Keratinocyte (primary cell): ENCODE results near the gene OR14J1.

Experiments
- CTCF ChIP-seq, 3 experiments: IDR thresholded peaks in 1 of 3; conservative IDR thresholded peaks in 1 of 3; optimal IDR thresholded peaks in 1 of 3; 2 replicates in 2 of 3; 3 replicates in 1 of 3; pipeline versions ENCODE3 to v1.5.1; 2011; ENCODE audit warnings: low read length in 3 of 3, mild to moderate bottlenecking in 3 of 3, moderate library complexity in 2 of 3, control low read depth in 1 of 3, inconsistent platforms in 1 of 3; ENCODE audit not compliant: insufficient read depth in 2 of 3; ENCODE audit errors: extremely low read depth in 1 of 3
- EZH2 ChIP-seq: IDR thresholded peaks from one replicate; pipeline ENCODE4 v1.6.1; 2012; ENCODE audit warnings: inconsistent platforms, mild to moderate bottlenecking, low read length, moderate library complexity

- no peak for TF ChIP-seq EZH2
- no peak for TF ChIP-seq CTCF (optimal IDR thresholded peaks at IDR 0.05 in 1 of 3, IDR thresholded peaks at IDR 0.05 in 1 of 3, conservative IDR thresholded peaks at IDR 0.05 in 1 of 3; ENCODE audit: extremely low read depth in 1 of 3, insufficient read depth in 2 of 3, low read length in 3 of 3)
Measured at GRCh38 chr6:29354980-29355379, 53.5 kb downstream of the OR14J1 start.
